LNCAP (cell line): ENCODE data around the gene PYGO1.

Experiments
- TF ChIP-seq, protein P1 (sequence below): fragments of 450-650 bp; IDR thresholded peaks from 2 replicates; pipeline ENCODE4 v1.5.1; 2017; ENCODE audit warnings: mild to moderate bottlenecking

Gene PYGO1

GRCh38 chr15:55619783-55620182 is 31.6 kb upstream of the PYGO1 start:
- TF ChIP-seq, protein P1, sequence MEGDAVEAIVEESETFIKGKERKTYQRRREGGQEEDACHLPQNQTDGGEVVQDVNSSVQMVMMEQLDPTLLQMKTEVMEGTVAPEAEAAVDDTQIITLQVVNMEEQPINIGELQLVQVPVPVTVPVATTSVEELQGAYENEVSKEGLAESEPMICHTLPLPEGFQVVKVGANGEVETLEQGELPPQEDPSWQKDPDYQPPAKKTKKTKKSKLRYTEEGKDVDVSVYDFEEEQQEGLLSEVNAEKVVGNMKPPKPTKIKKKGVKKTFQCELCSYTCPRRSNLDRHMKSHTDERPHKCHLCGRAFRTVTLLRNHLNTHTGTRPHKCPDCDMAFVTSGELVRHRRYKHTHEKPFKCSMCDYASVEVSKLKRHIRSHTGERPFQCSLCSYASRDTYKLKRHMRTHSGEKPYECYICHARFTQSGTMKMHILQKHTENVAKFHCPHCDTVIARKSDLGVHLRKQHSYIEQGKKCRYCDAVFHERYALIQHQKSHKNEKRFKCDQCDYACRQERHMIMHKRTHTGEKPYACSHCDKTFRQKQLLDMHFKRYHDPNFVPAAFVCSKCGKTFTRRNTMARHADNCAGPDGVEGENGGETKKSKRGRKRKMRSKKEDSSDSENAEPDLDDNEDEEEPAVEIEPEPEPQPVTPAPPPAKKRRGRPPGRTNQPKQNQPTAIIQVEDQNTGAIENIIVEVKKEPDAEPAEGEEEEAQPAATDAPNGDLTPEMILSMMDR = no peak

DNA sequence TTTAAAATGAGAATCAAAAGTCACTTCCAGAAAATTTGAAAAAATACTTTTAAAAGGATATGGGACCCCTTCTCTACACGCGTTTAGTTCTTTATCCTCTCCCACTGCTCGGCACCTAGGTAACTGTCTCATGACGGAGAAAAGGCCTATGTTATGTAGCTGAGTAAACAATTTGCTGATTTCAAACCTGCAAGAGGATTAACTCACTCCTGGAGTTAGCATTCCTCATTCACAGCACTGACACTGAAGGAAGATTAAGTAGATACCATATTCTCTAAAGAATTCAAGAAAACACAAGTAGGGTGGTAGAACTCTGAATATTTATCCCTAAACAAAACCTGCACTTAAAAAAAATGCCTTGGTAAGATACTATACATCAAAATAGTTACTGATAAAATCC is 30.2 kb upstream of the PYGO1 start:
- TF ChIP-seq, protein P1 = no peak

GRCh38 chr15:55615445-55615844 is 27.3 kb upstream of the PYGO1 start:
- TF ChIP-seq, protein P1 = no peak

DNA sequence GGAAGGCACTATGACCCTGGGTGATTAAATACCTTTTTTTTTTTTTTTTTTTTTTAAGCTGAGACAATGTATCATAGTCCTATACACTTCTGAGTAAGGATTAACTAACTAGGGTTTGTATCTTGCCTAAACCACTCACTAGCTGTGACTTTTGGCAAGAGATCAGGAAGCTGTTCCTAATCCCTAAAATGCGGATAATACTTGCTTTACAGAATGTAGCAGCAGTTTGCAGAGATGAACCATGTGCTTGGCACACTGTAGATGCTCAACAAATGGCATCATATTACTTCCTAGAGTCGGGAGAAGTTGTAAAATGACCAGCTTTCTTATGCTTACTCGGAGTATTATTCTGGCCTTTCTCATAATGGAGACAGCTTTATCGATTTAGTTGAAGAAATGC is 25.6 kb upstream of the PYGO1 start:
- TF ChIP-seq, protein P1 = no peak

- TF ChIP-seq, protein P1 = no peak
Observed at GRCh38 chr15:55606214-55606613, 18.1 kb upstream of the PYGO1 start.

GRCh38 chr15:55601374-55601773 is 13.2 kb upstream of the PYGO1 start:
- TF ChIP-seq, protein P1 = no peak

- TF ChIP-seq, protein P1 = no peak
Observed at GRCh38 chr15:55599439-55599838, 11.3 kb upstream of the PYGO1 start.

GRCh38 chr15:55590788-55591187 is 2.6 kb upstream of the PYGO1 start:
- TF ChIP-seq, protein P1 = no peak
